Ovary (tissue), 3 donors: ENCODE data around the gene AKAP9.

Experiments
- CTCF ChIP-seq, 3 donors: fragments of 450-650 bp in 2 of 3; fragments of 200-600 bp in 1 of 3; IDR thresholded peaks; one replicate each; pipeline versions ENCODE4 v1.5.1 to v1.8.0; 2016 to 2022; ENCODE audit warnings: antibody characterized with exemption in 3 of 3, mild to moderate bottlenecking in 1 of 3
- EP300 ChIP-seq: sonication (generic); formaldehyde crosslinking; IDR thresholded peaks from one replicate; pipeline ENCODE4 v1.6.1; 2017; ENCODE audit warnings: antibody characterized with exemption
- POLR2A ChIP-seq: fragments of 450-650 bp; IDR thresholded peaks from one replicate; pipeline ENCODE4 v1.6.1; 2017; ENCODE audit warnings: antibody characterized with exemption, mild to moderate bottlenecking, moderate library complexity
- donor health status: DM: no; HTN: no; CAD: no.

GRCh38 chr7:91959023-91959422 is 18.4 kb downstream of the AKAP9 start:
- no peak for TF ChIP-seq POLR2A
- TF ChIP-seq EP300: no peak
- no peak for TF ChIP-seq CTCF (IDR thresholded peaks at IDR 0.05)
